ENCODE results near the gene PDLIM4.

DNA sequence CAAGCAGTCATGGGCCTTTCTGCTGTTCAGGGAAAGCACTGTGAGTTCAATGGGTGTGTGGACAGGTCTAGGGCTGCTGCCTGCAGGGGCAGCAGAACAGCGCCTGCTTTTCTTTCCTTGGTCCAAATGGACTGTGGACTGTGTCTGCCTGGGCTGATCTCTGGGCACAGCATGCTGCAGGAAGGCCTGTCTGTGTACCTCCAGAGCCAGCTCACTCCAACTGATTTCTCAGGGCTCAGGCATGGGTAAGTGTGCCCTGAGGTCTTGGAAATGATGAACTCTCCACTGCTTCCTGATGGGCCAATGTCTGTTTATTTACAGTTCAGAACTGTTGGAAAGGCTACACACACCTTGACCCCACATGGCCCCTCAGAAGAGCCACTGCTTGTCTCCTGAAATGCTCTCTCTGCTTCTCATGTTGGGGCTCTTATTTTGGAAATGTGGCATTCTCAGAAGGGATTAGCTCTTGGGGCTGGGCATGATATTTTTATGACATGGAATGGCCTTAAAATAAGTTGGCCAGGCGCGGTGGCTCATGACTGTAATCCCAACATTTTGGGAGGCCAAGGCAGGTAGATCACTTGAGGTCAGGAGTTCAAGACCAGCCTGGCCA lies 63.7 kb downstream of the PDLIM4 start:
- TF ChIP-seq, protein P1, sequence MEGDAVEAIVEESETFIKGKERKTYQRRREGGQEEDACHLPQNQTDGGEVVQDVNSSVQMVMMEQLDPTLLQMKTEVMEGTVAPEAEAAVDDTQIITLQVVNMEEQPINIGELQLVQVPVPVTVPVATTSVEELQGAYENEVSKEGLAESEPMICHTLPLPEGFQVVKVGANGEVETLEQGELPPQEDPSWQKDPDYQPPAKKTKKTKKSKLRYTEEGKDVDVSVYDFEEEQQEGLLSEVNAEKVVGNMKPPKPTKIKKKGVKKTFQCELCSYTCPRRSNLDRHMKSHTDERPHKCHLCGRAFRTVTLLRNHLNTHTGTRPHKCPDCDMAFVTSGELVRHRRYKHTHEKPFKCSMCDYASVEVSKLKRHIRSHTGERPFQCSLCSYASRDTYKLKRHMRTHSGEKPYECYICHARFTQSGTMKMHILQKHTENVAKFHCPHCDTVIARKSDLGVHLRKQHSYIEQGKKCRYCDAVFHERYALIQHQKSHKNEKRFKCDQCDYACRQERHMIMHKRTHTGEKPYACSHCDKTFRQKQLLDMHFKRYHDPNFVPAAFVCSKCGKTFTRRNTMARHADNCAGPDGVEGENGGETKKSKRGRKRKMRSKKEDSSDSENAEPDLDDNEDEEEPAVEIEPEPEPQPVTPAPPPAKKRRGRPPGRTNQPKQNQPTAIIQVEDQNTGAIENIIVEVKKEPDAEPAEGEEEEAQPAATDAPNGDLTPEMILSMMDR (IDR thresholded peaks at IDR 0.05): no peak
- no peak for TF ChIP-seq ZFX (IDR thresholded peaks at IDR 0.05; ENCODE audit: borderline replicate concordance)

Measured in 22Rv1 (cell line).